HCT116 (cell line): ENCODE results near the gene MRPS35.

ENCODE experiments used
- CBX3 ChIP-seq: IDR thresholded peaks from 2 replicates; pipeline ENCODE4 v1.6.1; 2012; ENCODE audit warnings: low read depth
- EGR1 ChIP-seq: IDR thresholded peaks from 2 replicates; pipeline ENCODE4 v1.6.1; 2012; ENCODE audit warnings: low read depth
- POLR2A ChIP-seq: IDR thresholded peaks from 2 replicates; pipeline ENCODE4 v1.7.0; 2011; ENCODE audit warnings: borderline replicate concordance; ENCODE audit not compliant: insufficient read depth, insufficient read length; ENCODE audit errors: extremely low read depth
- POLR2AphosphoS5 ChIP-seq: IDR thresholded peaks from 2 replicates; pipeline ENCODE4 v1.6.1; 2011; ENCODE audit warnings: mild to moderate bottlenecking, low read depth, low read length, moderate library complexity
- RAD21 ChIP-seq: IDR thresholded peaks from 2 replicates; pipeline ENCODE4 v1.6.1; 2012; ENCODE audit warnings: low read depth, mild to moderate bottlenecking
- TCF7L2 ChIP-seq: IDR thresholded peaks from 2 replicates; pipeline ENCODE4 v1.7.0; 2011; ENCODE audit warnings: borderline replicate concordance, inconsistent platforms; ENCODE audit not compliant: insufficient read depth, insufficient read length; ENCODE audit errors: extremely low read depth
- TF ChIP-seq, protein P1 (sequence below), 3 experiments: fragments of 200-600 bp in 1 of 3; sonication (generic) in 1 of 3; IDR thresholded peaks in 2 of 3; conservative IDR thresholded peaks in 1 of 3; 2 replicates each; pipeline ENCODE4 v1.5.1; 2012 to 2017; ENCODE audit warnings: low read depth in 2 of 3, low read length in 2 of 3, antibody characterized with exemption in 1 of 3, borderline replicate concordance in 1 of 3, control low read depth in 1 of 3, mild to moderate bottlenecking in 1 of 3, mixed read lengths in 1 of 3, mixed run types in 1 of 3, moderate library complexity in 1 of 3; ENCODE audit not compliant: insufficient read depth in 1 of 3
- TF ChIP-seq, protein P2 (sequence below): IDR thresholded peaks from 2 replicates; pipeline ENCODE4 v1.6.1; 2012; ENCODE audit warnings: low read depth

DNA sequence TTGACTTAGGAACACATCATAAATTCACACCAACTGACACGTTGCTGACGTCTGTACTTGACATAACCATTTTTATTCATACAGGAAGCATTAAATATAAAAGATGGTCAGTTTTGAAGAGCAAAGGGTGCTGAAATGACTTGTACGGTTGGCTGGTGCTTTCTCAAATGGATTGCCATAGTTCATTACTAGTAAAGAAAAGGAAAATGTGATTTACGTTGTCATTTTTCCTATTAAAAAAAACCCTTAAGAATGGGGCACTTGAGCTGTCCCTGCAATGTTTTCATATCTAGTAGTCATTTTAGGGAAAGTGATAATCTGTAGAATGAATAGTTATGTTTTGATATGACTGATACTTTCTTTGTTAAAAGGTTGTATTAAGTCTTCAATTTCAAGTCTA is 91.9 kb downstream of the MRPS35 start:
- TF ChIP-seq, protein P1, sequence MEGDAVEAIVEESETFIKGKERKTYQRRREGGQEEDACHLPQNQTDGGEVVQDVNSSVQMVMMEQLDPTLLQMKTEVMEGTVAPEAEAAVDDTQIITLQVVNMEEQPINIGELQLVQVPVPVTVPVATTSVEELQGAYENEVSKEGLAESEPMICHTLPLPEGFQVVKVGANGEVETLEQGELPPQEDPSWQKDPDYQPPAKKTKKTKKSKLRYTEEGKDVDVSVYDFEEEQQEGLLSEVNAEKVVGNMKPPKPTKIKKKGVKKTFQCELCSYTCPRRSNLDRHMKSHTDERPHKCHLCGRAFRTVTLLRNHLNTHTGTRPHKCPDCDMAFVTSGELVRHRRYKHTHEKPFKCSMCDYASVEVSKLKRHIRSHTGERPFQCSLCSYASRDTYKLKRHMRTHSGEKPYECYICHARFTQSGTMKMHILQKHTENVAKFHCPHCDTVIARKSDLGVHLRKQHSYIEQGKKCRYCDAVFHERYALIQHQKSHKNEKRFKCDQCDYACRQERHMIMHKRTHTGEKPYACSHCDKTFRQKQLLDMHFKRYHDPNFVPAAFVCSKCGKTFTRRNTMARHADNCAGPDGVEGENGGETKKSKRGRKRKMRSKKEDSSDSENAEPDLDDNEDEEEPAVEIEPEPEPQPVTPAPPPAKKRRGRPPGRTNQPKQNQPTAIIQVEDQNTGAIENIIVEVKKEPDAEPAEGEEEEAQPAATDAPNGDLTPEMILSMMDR (IDR thresholded peaks at IDR 0.05 in 2 of 3, conservative IDR thresholded peaks at IDR 0.05 in 1 of 3; ENCODE audit: borderline replicate concordance in 1 of 3, insufficient read depth in 1 of 3, low read depth in 2 of 3, low read length in 2 of 3): no peak
- TF ChIP-seq POLR2AphosphoS5 (no peak), TCF7L2 (no peak), EGR1 (no peak), POLR2A (no peak), CBX3 (no peak), RAD21 (no peak)
- TF ChIP-seq, protein P2, sequence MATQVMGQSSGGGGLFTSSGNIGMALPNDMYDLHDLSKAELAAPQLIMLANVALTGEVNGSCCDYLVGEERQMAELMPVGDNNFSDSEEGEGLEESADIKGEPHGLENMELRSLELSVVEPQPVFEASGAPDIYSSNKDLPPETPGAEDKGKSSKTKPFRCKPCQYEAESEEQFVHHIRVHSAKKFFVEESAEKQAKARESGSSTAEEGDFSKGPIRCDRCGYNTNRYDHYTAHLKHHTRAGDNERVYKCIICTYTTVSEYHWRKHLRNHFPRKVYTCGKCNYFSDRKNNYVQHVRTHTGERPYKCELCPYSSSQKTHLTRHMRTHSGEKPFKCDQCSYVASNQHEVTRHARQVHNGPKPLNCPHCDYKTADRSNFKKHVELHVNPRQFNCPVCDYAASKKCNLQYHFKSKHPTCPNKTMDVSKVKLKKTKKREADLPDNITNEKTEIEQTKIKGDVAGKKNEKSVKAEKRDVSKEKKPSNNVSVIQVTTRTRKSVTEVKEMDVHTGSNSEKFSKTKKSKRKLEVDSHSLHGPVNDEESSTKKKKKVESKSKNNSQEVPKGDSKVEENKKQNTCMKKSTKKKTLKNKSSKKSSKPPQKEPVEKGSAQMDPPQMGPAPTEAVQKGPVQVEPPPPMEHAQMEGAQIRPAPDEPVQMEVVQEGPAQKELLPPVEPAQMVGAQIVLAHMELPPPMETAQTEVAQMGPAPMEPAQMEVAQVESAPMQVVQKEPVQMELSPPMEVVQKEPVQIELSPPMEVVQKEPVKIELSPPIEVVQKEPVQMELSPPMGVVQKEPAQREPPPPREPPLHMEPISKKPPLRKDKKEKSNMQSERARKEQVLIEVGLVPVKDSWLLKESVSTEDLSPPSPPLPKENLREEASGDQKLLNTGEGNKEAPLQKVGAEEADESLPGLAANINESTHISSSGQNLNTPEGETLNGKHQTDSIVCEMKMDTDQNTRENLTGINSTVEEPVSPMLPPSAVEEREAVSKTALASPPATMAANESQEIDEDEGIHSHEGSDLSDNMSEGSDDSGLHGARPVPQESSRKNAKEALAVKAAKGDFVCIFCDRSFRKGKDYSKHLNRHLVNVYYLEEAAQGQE: no peak
